H1 (cell line): Measurements from ENCODE around the gene C6orf120. TPM values are rescaled to one million over a fixed set of nuclear protein-coding genes. Genes with fewer than 3 reads are reported as not detected.

Source experiments
- BACH1 ChIP-seq: IDR thresholded peaks from 2 replicates; pipeline ENCODE4 v1.6.1; 2012; ENCODE audit warnings: low read length, improper control_type of control experiment
- KDM4A ChIP-seq: IDR thresholded peaks from one replicate; pipeline ENCODE4 v1.7.1; 2012; ENCODE audit warnings: low read depth, mild to moderate bottlenecking, moderate library complexity, low read length, inconsistent platforms; ENCODE audit not compliant: severe bottlenecking
- SAP30 ChIP-seq: fragments of 300-600 bp; sonication (generic); IDR thresholded peaks from 2 replicates; pipeline ENCODE4 v1.7.1; 2012; ENCODE audit warnings: low read length, moderate library complexity, mild to moderate bottlenecking, inconsistent platforms; ENCODE audit not compliant: insufficient read depth, insufficient replicate concordance
- polyA plus RNA-seq, 7 experiments: library from polyadenylated mRNA; depleted of rRNA in 3 of 7; stranded (reverse) in 5 of 7; unstranded in 2 of 7; fragments of >200 nt in 5 of 7; fragments of 200-250 nt in 2 of 7; gene quantifications; 1 replicate in 5 of 7; 2 replicates in 1 of 7; 4 replicates in 1 of 7; pipeline versions ENCODE4 v1.2.1 to v1.2.3, GENCODE V29; 2011 to 2013; ENCODE audit warnings: missing spikeins in 2 of 7, mixed read lengths in 2 of 7
- total RNA-seq: library from RNA; stranded (reverse); fragmentation: NEBNext Ultra II Directional; extraction: Animal tissue kit (Norgen Biotek cat#: 25700); gene quantifications from 2 replicates; pipeline ENCODE4 v1.2.1, GENCODE V29; 2021
- TF ChIP-seq, protein P1 (sequence below): IDR thresholded peaks from 2 replicates; pipeline ENCODE4 v1.6.1; 2012; ENCODE audit warnings: inconsistent platforms

Gene C6orf120
- total and polyA plus RNA-seq, 2 of the 8 experiments (the other 6 are each of a cell fraction or from before 2014, with no cell fraction given) = 16.2 to 30.6 TPM

DNA sequence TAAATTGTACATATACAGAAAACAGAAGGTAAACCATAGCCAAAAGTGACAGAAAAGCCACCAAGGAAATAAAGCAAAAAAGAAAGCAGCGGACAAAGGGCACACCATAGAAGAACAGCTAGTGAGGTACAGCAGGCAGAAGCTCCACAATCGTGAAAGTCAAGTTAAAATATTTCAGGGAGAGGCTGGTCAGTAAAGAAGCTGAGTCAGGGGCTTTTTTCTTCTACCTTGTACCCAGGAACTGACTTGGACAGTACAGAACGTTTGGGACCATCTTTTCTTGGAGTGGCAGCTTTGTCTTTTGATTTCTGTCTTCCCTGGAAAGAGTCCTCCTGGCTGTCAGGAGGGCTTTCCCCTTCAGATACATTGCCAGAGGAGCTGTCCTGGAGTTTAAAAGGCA lies 8.1 kb downstream of the C6orf120 start (continued):
- no peak for TF ChIP-seq KDM4A
- TF ChIP-seq, protein P1, sequence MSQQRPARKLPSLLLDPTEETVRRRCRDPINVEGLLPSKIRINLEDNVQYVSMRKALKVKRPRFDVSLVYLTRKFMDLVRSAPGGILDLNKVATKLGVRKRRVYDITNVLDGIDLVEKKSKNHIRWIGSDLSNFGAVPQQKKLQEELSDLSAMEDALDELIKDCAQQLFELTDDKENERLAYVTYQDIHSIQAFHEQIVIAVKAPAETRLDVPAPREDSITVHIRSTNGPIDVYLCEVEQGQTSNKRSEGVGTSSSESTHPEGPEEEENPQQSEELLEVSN = no peak
- TF ChIP-seq BACH1 = no peak
- no peak for TF ChIP-seq SAP30
- TF ChIP-seq, all 59 proteins: peak for 0
